ENCODE data around the gene OR2C1. TPM values are rescaled to one million over a fixed set of nuclear protein-coding genes. Genes with fewer than 3 reads are reported as not detected.

Gene OR2C1
- total RNA-seq, 1 experiment from 2014 or later: not detected

GRCh38 chr16:3321816-3322215, 33.9 kb upstream of the OR2C1 start (continued):
- TF ChIP-seq ZBTB33 (IDR thresholded peaks at IDR 0.05; ENCODE audit: extremely low read depth, insufficient replicate concordance, low read length): no peak
- TF ChIP-seq SRF (IDR thresholded peaks at IDR 0.05; ENCODE audit: low read depth): no peak

- Histone ChIP-seq H2AFZ (ENCODE audit: low read depth, low read length, poor library complexity, severe bottlenecking) (no peak overlapping the region), H3K9me3 (ENCODE audit: control insufficient read depth in 1 of 2, insufficient read depth in 1 of 2, low read depth in 1 of 2, low read length in 2 of 2) (no peaks in the 10 kb centered on the region), H3K27me3 (ENCODE audit: insufficient read depth, low read length) (no peaks in the 10 kb centered on the region), H3K4me3 (replicated peaks in 1 of 2; ENCODE audit: low read depth in 1 of 2, low read length in 2 of 2) (no peak overlapping the region), H3K4me1 (ENCODE audit: control insufficient read depth in 1 of 2, insufficient read depth in 2 of 2, low read length in 2 of 2) (no peaks in the 10 kb centered on the region), H3K36me3 (ENCODE audit: control insufficient read depth in 1 of 2, insufficient read depth in 2 of 2, low read length in 2 of 2) (no peaks in the 10 kb centered on the region), H4K20me1 (ENCODE audit: insufficient read depth) (no peaks in the 10 kb centered on the region), H3K9ac (ENCODE audit: low read length) (no peak overlapping the region), H3K9me2 (ENCODE audit: insufficient read depth) (no peaks in the 10 kb centered on the region), H3K79me2 (ENCODE audit: insufficient read depth, low read length) (no peaks in the 10 kb centered on the region), H3K4me2 (ENCODE audit: low read length) (no peak overlapping the region), H3K27ac (ENCODE audit: low read depth, low read length) (no peak overlapping the region)
- no peak for ATAC-seq
- RAD21 ChIA-PET (ENCODE audit: low non-redundant PET in 1 of 2, low total read pairs in 2 of 2, uncharacterized antibody in 2 of 2, unreplicated experiment in 2 of 2): no interaction called here
- no peak for TF ChIP-seq ZBTB33 (IDR thresholded peaks at IDR 0.05; ENCODE audit: extremely low read depth, insufficient replicate concordance, low read length)
- no peak for DNase-seq (ENCODE audit: low read depth, low spot score)
- POLR2A ChIA-PET: no interaction called here
- CTCF ChIA-PET: no interaction called here
- BruUV-seq (replicated peaks): no TSS peak
- intact Hi-C loops (cut with micrococcal nuclease): no loop called here
These were observed 28.2 kb upstream of the OR2C1 start for GRCh38 chr16:3327514-3327913.

- Histone ChIP-seq H3K4me3 (replicated peaks in 1 of 2; ENCODE audit: low read depth in 1 of 2, low read length in 2 of 2) (no peak overlapping the region), H3K9me3 (ENCODE audit: control insufficient read depth in 1 of 2, insufficient read depth in 1 of 2, low read depth in 1 of 2, low read length in 2 of 2) (no peaks in the 10 kb centered on the region), H3K79me2 (ENCODE audit: insufficient read depth, low read length) (no peaks in the 10 kb centered on the region), H3K9ac (ENCODE audit: low read length) (no peak overlapping the region), H3K9me2 (ENCODE audit: insufficient read depth) (no peaks in the 10 kb centered on the region), H3K27me3 (ENCODE audit: insufficient read depth, low read length) (no peaks in the 10 kb centered on the region), H2AFZ (ENCODE audit: low read depth, low read length, poor library complexity, severe bottlenecking) (no peak overlapping the region), H3K4me1 (ENCODE audit: control insufficient read depth in 1 of 2, insufficient read depth in 2 of 2, low read length in 2 of 2) (no peaks in the 10 kb centered on the region), H3K4me2 (ENCODE audit: low read length) (no peak overlapping the region), H3K27ac (ENCODE audit: low read depth, low read length) (no peak overlapping the region), H3K36me3 (ENCODE audit: control insufficient read depth in 1 of 2, insufficient read depth in 2 of 2, low read length in 2 of 2) (no peaks in the 10 kb centered on the region), H4K20me1 (ENCODE audit: insufficient read depth) (no peaks in the 10 kb centered on the region)
- ATAC-seq (no peak), DNase-seq (ENCODE audit: low read depth, low spot score) (no peak)
- intact Hi-C loops (cut with micrococcal nuclease): no loop called here
- CTCF ChIA-PET: no interaction called here
- RAD21 ChIA-PET (ENCODE audit: low non-redundant PET in 1 of 2, low total read pairs in 2 of 2, uncharacterized antibody in 2 of 2, unreplicated experiment in 2 of 2): no interaction called here
- no TSS peak for BruUV-seq (replicated peaks)
- POLR2A ChIA-PET: no interaction called here
- TF ChIP-seq ATF3 (IDR thresholded peaks at IDR 0.05) (no peak), FOSL1 (IDR thresholded peaks at IDR 0.05; ENCODE audit: low read depth) (no peak), YY1 (IDR thresholded peaks at IDR 0.05; ENCODE audit: extremely low read depth, insufficient replicate concordance, low read depth, low read length) (no peak), ZFX (IDR thresholded peaks at IDR 0.05) (no peak), ZNF274 (IDR thresholded peaks at IDR 0.05; ENCODE audit: low read depth, low read length) (no peak), CTCF (IDR thresholded peaks at IDR 0.05 in 2 of 3, conservative IDR thresholded peaks at IDR 0.05 in 1 of 3; ENCODE audit: borderline replicate concordance in 1 of 3, insufficient read depth in 1 of 3, low read depth in 2 of 3, low read length in 2 of 3) (no peak), CBX3 (IDR thresholded peaks at IDR 0.05; ENCODE audit: low read depth) (no peak)
These were observed 27.6 kb upstream of the OR2C1 start for GRCh38 chr16:3328104-3328503.
